GM20431 (cell line): Measurements from ENCODE around the gene YBX3.
"Not testable (repeated sequence)": the region's sequence is repeated elsewhere in the genome, so short reads cannot be mapped to it uniquely, and the experiment has no call there.

Experiments used
- in situ Hi-C: fragments of 300-500 bp; cut with MseI, MboI; formaldehyde crosslinking; loops from one replicate; pipeline ENCODE4 v1.15.0; 2020; ENCODE audit warnings: low sequenced_read_pairs; ENCODE audit not compliant: unreplicated experiment

The YBX3 gene

DNA sequence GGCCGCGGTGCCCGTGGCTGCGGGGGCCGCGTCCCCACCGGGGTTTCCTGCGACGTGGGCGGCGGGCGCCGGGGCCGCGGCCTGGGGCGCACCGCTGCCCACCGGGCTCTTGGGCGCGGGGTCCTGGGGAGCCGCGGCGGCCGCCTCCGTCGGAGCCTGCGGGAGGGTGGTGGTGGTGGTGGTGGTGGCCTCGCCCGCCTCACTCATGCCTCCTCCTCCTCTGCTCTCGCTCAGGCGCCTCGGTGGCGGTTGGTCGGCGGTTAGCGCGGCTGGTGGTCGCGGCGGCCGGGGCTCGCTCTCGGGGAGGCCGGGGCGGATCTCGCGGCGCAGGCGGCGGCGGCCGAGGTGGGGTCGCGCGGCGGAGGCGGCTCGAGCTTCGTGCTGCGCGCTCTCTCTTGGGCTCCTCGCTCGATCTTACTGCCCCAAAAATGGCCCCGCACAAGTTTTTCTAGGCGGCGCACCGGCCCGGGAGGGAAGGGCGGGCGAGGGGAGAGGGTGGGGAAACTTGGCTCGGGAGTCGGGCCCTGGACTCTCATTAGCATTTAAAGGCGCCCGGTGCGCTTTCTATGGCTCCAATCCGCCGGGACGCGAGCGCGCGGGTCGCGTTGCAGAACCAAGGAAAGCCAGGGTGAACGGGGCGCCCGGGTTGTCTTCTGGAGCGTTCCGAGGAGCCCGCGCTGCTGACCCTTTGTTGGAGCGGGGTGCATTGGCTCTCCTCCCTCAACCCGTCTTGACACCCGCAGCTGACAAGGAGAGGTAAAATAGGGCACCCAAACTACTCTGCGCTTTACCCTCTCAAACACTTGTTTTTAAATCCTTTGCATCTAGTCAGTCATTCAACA is at the start of gene YBX3:
Gene YBX3, minus strand, starts transcription at position 419 of the 842 bp plus-strand sequence. Its CDS starts 212 bp downstream, at position 207.
- in situ Hi-C loops, result no loop called here

GRCh38 chr12:10771132-10771733 is 48.1 kb upstream of the YBX3 start:
- in situ Hi-C loops, result loop anchor here (10.0 kb wide), 1 partner anchor 424 kb away; no protein-coding TSS in a partner anchor

DNA sequence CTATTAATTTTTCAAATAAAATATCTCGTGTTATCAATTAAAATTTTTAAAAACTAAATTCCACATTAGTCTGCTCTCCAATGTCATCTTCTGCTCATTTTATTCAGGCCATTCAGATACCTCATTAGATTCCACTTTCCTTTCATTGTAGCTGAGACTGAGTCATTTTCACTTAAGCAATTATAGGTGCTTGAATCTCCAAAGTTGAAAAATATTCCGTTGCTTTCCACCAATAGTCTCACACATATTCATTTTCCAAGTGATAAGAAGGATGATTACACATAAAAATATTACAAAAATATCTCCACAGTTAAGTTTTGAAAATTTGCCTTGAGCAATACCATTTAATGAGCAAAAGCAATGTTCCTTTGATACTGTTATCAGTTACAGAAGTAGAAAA is 36.5 kb upstream of the YBX3 start:
- in situ Hi-C loops, result loop anchor here (10.0 kb wide), 1 partner anchor 725 kb away; no protein-coding TSS in a partner anchor

GRCh38 chr12:10756194-10756593 is 33.1 kb upstream of the YBX3 start:
- in situ Hi-C loops, result no loop called here

GRCh38 chr12:10753059-10753458 is 29.9 kb upstream of the YBX3 start:
- in situ Hi-C loops, result no loop called here

GRCh38 chr12:10750385-10750727 is 27.2 kb upstream of the YBX3 start:
- in situ Hi-C loops, result no loop called here

- in situ Hi-C loops, result no loop called here
Observed at GRCh38 chr12:10749700-10750384, 26.7 kb upstream of the YBX3 start.

DNA sequence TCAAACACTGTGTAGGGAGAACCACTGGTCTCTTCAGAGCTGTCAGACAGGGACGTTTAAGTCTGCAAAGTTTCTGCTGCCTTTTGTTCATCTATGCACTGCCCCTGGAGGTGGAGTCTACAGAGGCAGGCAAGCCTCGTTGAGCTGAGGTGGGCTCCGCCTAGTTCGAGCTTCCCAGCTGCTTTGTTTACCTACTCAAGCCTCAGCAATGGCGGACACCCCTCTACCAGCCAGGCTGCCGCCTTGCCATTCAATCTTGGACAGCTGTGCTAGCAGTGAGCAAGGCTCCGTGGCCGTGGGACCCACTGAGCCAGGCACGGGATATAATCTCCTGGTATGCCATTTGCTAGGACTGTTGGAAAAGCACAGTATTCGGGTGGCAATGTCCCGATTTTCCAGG is 24.6 kb upstream of the YBX3 start:
- in situ Hi-C loops, result no loop called here

DNA sequence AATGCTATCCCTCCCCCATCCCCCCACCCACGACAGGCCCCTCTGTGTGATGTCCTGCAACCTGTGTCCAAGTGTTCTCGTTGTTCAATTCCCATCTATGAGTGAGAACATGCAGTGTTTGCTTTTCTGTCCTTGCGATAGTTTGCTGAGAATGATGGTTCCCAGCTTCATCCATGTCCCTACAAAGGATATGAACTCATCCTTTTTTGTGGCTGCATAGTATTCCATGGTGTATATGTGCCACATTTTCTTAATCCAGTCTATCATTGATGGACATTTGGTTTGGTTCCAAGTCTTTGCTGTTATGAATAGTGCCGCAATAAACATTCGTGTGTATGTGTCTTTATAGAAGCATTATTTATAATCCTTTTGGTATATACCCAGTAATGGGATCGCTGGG is 20.3 kb upstream of the YBX3 start:
- in situ Hi-C loops, result not testable (repeated sequence)

- in situ Hi-C loops, result no loop called here
Observed at GRCh38 chr12:10741845-10742244, 18.7 kb upstream of the YBX3 start.

GRCh38 chr12:10740182-10740581 is 17.1 kb upstream of the YBX3 start:
- in situ Hi-C loops, result no loop called here

DNA sequence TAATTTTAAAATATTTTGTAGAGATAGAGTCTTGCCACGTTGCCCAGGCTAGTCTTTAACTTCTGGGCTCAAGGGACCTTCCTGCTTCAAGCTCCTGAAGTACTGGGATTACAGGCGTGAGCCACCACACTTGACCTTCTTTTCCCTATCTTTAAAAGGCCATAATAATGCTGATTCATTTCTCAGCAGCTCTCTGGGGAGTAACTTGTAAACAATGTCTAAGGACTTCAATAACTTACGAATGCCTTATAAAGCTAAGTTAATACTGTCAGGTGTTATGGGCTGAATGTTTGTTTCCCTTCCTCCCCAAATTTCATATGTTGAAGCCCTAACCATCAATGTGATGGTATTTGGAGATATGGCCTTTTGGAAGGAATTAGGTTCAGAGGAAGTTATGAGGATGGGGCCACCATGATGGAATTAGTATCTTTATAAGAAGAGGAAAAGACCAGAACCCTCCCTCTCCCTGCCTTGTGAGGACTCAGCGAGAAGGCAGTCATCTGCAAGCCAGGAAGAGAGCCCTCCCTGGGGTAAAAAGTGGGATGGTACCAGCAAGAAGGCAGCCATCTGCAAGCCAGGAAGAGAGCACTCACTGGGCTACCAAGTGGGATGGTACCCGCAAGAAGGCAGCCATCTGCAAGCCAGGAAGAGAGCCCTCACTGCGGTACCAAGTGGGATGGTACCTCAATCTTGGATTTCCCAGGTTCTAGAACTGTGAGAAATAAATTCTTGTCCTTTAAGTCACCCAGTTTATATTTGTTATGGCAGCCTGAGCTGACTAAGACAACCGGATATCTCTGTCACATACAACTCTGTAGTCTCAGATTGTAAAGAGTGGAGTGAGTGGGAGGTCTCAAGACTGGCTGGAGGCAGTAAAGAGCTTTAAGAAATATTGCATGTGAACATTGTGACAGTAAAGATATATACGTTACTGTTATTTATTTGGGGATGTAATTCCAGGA is 16.3 kb upstream of the YBX3 start:
- in situ Hi-C loops, result no loop called here

GRCh38 chr12:10737249-10737648 is 14.1 kb upstream of the YBX3 start:
- in situ Hi-C loops, result no loop called here

- in situ Hi-C loops, result no loop called here
Observed at GRCh38 chr12:10736463-10736862, 13.3 kb upstream of the YBX3 start.

DNA sequence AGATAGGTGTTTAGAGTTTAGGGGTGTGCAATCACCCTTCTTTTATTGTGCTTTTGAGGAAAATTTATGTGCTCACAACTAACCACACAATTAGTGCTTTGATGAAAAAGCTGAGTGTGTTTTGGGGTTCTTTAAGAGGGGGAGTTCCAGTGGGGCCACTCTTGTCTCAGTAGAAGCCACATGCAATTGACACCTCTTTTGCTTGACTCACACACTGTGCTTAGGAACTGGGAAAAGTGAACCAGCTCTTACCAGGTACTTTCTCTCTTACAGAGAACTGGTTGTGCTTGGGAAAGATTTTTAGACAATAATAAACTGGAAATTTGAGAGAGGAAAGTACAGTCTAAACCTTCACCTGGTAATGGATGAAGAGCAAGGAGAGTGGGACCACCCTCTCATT is 12.3 kb upstream of the YBX3 start:
- in situ Hi-C loops, result no loop called here

DNA sequence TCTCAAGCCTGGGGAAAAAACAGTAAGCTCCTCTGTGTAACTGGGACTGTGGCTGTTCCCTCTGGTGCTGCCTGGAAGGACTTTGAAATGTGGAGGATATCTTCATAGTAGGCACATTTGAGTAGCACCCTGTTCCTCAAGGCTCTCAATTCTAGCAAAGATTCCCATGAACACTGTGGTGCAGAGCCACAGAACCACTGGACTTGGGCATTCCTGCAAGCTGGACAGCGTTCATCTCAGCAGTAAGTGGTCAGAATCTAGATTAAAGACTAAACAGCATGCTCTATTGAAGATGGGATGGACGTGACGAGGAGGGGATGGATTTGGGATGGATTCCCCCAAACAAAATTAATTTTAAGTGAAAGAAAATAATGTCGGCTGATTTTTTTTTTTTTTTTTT is 9.4 kb upstream of the YBX3 start:
- in situ Hi-C loops, result no loop called here

- in situ Hi-C loops, result no loop called here
Observed at GRCh38 chr12:10732066-10732465, 8.9 kb upstream of the YBX3 start.

- in situ Hi-C loops, result no loop called here
Observed at GRCh38 chr12:10730559-10730958, 7.4 kb upstream of the YBX3 start.

DNA sequence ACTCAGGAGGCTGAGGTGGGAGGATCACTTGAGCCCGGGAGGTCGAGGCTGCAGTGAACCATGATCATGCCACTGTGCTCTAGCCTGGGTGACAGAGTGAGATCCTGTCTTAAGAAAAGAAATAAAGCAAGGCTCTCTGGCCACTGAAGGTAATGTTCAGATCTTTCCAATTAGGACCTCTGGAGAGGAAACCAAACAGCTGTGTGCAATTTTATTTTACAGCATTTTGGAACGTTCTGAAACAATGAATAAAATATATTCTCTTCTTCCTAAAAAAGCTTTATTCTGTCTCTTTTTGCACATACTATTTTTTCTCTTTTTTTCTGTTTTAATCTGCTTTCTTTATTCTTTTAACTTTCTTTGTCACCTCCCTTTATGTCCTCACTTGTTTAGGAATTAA is 5.0 kb upstream of the YBX3 start:
- in situ Hi-C loops, result no loop called here

DNA sequence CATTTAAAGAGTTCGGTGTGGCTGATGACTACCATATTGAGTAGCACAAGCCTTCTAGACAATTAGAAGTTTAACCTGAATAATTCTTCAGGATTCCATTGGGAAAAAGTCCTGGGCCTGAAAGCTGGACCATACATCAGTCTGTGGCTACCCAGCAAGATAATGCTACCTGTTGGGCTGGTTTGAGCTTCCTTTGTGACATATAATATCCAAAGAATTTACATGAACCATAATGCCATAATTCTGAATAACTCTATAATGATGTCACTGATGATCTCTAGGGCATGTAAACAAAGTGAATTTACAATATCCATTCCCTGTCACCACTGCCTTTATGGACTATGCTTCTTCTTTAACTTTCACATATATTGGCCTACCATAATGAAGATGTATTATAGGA is 3.8 kb upstream of the YBX3 start:
- in situ Hi-C loops, result no loop called here
